Neural cell (in vitro differentiated cells): Measurements from ENCODE around the gene LDAH.

Experiments
- CTCF ChIP-seq: fragments of 450-650 bp; IDR thresholded peaks from 2 replicates; pipeline ENCODE4 v1.5.1; 2014; ENCODE audit warnings: antibody characterized with exemption, mild to moderate bottlenecking, moderate library complexity; ENCODE audit not compliant: poor library complexity, severe bottlenecking
- TAF1 ChIP-seq: IDR thresholded peaks from 2 replicates; pipeline ENCODE4 v1.6.1; 2012; ENCODE audit warnings: low read depth
- TF ChIP-seq, protein P1 (sequence below): IDR thresholded peaks from 2 replicates; pipeline ENCODE4 v1.6.1; 2012; ENCODE audit warnings: borderline replicate concordance

DNA sequence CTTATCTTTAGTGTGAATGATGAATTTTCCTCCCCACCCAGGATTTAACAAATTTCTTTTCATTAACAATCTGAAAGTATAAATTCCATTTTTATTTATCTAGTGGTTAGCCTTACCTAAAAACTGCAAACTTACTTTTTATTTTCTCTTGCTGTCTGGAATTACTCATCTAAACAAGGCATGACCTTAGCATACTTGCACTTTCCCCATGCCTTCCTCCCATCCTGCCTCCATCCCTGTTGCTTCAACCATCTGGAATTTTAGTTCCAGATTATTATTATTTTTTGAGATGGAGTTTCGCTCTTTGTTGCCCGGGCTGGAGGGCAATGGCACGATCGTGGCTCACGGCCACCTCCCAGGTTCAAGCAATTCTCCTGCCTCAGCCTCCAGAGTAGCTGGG lies 120.3 kb downstream of the LDAH start:
- no peak for TF ChIP-seq TAF1
- TF ChIP-seq, protein P1, sequence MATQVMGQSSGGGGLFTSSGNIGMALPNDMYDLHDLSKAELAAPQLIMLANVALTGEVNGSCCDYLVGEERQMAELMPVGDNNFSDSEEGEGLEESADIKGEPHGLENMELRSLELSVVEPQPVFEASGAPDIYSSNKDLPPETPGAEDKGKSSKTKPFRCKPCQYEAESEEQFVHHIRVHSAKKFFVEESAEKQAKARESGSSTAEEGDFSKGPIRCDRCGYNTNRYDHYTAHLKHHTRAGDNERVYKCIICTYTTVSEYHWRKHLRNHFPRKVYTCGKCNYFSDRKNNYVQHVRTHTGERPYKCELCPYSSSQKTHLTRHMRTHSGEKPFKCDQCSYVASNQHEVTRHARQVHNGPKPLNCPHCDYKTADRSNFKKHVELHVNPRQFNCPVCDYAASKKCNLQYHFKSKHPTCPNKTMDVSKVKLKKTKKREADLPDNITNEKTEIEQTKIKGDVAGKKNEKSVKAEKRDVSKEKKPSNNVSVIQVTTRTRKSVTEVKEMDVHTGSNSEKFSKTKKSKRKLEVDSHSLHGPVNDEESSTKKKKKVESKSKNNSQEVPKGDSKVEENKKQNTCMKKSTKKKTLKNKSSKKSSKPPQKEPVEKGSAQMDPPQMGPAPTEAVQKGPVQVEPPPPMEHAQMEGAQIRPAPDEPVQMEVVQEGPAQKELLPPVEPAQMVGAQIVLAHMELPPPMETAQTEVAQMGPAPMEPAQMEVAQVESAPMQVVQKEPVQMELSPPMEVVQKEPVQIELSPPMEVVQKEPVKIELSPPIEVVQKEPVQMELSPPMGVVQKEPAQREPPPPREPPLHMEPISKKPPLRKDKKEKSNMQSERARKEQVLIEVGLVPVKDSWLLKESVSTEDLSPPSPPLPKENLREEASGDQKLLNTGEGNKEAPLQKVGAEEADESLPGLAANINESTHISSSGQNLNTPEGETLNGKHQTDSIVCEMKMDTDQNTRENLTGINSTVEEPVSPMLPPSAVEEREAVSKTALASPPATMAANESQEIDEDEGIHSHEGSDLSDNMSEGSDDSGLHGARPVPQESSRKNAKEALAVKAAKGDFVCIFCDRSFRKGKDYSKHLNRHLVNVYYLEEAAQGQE = no peak
- no peak for TF ChIP-seq CTCF
